Urothelium cell line (cell line): ENCODE results near the gene FAM149B1.

ENCODE experiments used
- DNase-seq: peaks from one replicate; pipeline ENCODE4 v3.0.0; 2011; ENCODE audit warnings: low spot score, mixed read lengths
- FAIRE-seq: peaks from 2 replicates; lab custom pipeline; 2011; peaks lifted over from hg19 to GRCh38; lab: Jason Lieb, UNC

The FAM149B1 gene

GRCh38 chr10:73262880-73263555 lies 95.1 kb downstream of the FAM149B1 start:
- DNase-seq (no peak), FAIRE-seq (no peak)

- DNase-seq = peak; percentile 40
- FAIRE-seq = no peak
Observed at GRCh38 chr10:73263693-73264347, 95.9 kb downstream of the FAM149B1 start.

- DNase-seq (no peak), FAIRE-seq (no peak)
Observed at GRCh38 chr10:73264423-73264822, 96.5 kb downstream of the FAM149B1 start.

GRCh38 chr10:73281097-73281496 lies 113.2 kb downstream of the FAM149B1 start:
- DNase-seq (no peak), FAIRE-seq (no peak)

GRCh38 chr10:73287441-73287840 lies 119.5 kb downstream of the FAM149B1 start:
- no peak for DNase-seq

GRCh38 chr10:73289958-73290357 lies 122.0 kb downstream of the FAM149B1 start:
- DNase-seq (no peak), FAIRE-seq (no peak)

More at GRCh38 chr10:73287441-73287840, 119.5 kb downstream of the FAM149B1 start:
- FAIRE-seq = no peak

- DNase-seq (no peak), FAIRE-seq (no peak)
Observed at GRCh38 chr10:73293461-73293860, 125.5 kb downstream of the FAM149B1 start.
